Forelimb muscle (tissue), 1 donor: ENCODE results near the gene ZNF292. TPM values are rescaled to one million over a fixed set of nuclear protein-coding genes. Genes with fewer than 3 reads are reported as not detected.
"Not testable (repeated sequence)": the region's sequence is repeated elsewhere in the genome, so short reads cannot be mapped to it uniquely, and the experiment has no call there.

Experiments used
- DNase-seq: peaks from one replicate; pipeline ENCODE4 v3.0.0-alpha.2; 2013; ENCODE audit warnings: low read depth
- polyA plus RNA-seq: library from polyadenylated mRNA; unstranded; fragments of 120-200 nt; gene quantifications from one replicate; pipeline ENCODE4 v1.2.1, GENCODE V29; 2013; ENCODE audit not compliant: insufficient read length

ZNF292 gene
- polyA plus RNA-seq, 1 donor: 20.5 TPM

DNA sequence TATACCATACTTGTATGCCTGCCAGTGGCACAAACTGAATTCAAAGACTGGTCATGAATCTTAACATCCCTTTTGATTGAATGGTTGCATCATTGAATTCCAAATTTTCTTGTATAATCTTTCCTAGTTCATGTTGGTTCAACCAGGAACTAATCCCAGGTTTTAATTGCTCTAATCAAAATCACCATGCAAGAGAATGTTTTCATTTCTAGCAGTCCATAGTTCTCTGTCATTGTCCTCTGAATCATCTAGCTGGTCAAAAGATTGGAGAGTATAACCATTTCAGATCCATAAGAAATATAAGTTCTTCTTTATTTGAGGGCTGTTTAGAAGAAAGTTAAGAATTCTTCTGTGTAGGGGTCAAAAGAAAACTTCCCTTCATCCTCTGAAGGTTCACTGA lies 57.2 kb downstream of the ZNF292 start:
- no peak for DNase-seq

DNA sequence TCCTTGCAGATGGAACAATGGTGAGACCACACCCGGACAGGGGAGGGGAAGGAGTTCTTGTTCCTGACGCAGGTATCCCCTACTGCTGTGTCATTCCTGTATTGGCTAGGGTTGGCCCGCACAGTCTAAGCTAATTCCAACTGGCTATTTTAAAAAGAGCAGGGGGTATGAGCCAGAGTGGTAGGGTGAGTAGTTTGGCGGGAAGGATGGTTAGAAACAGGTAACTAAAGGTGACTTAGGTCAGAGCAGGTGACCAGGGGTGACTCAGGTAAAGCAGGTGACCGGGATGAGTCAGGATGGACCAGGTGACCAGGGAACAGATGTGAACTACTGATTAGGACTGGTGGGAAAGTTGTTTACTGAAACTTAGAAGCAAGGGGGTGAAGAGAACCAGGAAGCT lies 58.0 kb downstream of the ZNF292 start:
- DNase-seq: no peak

- no peak for DNase-seq
Observed at GRCh38 chr6:87214831-87215230, 59.5 kb downstream of the ZNF292 start.

DNA sequence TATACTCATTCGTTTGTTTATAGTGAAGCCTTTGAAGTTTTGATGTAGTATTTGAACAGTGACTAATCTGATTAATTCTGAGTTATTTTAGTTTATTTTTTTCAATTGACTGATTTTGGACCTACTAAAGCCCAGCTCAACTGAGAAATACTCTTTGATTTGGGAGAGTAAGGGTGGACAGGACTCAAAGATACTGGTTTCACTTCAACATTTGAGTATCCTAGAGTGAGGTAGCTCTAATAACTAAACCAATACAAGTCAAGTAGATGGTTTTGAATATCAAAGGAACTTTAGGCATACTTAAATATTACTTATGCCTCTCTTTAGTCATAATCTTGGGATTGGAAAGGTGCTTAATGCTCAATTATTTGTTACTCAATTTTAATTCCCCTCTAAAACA lies 65.6 kb downstream of the ZNF292 start:
- DNase-seq: no peak

- no peak for DNase-seq
Observed at GRCh38 chr6:87222676-87223075, 67.3 kb downstream of the ZNF292 start.

DNA sequence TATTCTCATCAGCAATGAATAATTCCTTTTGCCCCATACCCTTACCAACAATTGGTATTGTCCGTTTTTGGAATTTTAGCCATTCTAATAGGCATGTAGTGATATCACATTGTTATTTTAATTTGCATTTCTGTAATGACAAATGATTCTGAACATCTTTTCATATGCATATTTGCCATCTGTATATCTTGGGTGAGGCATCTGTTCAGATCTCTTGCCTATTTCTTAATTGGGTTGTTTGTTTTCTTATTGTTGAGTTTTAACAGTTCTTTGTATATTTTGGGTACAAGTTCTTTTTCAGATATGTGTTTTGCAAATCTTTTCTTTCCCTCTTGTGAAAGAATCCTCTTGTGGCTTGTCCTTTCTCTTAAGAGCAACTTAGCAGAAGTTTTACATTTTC lies 69.6 kb downstream of the ZNF292 start:
- DNase-seq: no peak

DNA sequence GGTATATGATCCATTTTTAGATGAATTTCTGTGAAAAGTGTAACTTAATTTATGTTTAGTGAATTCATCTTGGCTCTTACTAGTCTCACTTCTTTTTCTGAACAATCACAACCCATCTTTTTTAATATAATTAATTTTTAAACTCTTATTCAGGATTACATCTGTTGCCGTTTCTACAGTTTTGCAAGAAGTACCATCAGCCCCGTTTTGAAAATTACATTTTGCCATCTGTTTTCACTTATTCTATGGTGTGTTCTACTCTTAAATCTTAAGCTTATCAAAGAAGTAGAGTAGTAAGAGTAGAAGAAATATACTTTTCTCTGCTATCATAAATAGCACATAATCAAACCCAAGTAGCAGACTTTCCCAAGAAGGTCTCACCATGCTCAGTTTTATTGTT lies 70.1 kb downstream of the ZNF292 start:
- DNase-seq: no peak

- DNase-seq: no peak
Observed at GRCh38 chr6:87225937-87226336, 70.6 kb downstream of the ZNF292 start.

DNA sequence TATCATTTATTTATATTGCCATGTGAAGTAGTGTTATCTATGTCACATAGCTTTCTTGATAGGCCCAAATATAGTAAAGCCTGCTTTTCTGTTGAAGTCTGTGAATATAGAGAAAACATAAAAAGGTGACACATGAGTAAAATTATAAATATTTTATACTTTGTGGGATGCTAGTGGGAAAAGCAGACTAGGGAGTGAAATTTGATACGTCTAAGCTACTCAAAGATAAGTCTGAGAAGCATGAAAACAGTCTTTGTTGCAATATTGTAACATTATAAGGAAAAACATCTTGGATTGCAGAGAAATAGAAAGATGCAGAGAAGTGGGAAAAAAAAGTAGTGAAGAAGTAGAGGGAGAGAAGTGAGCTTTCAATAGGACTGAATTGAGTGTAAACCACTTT lies 75.4 kb downstream of the ZNF292 start:
- no peak for DNase-seq

- no peak for DNase-seq
Observed at GRCh38 chr6:87237804-87238203, 82.4 kb downstream of the ZNF292 start.

GRCh38 chr6:87239098-87239635 lies 83.8 kb downstream of the ZNF292 start:
- not testable (repeated sequence) for DNase-seq

GRCh38 chr6:87241304-87241703 lies 85.9 kb downstream of the ZNF292 start:
- no peak for DNase-seq

GRCh38 chr6:87242311-87242710 lies 86.9 kb downstream of the ZNF292 start:
- DNase-seq: no peak

GRCh38 chr6:87243812-87244211 lies 88.4 kb downstream of the ZNF292 start:
- DNase-seq: no peak

DNA sequence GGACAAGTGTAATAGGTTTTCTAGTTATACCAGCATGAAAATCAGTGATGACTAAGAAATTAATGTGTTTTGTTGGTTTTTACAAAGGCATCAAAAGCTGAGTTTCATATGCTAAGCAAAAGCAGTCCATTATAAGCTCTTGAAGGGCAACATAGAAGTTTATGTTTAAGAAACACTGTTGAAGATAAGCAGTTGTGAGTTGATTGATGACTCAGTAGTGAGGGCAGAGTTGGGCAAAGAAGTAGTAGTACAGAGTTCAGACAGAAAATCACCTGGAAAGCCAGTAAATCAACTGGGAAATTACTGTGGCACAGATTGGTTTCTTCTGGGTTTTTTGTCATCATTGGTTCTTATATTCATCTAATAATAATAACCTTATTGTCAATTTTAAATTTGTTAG lies 89.0 kb downstream of the ZNF292 start:
- DNase-seq: no peak

GRCh38 chr6:87250019-87250418 lies 94.7 kb downstream of the ZNF292 start:
- no peak for DNase-seq

DNA sequence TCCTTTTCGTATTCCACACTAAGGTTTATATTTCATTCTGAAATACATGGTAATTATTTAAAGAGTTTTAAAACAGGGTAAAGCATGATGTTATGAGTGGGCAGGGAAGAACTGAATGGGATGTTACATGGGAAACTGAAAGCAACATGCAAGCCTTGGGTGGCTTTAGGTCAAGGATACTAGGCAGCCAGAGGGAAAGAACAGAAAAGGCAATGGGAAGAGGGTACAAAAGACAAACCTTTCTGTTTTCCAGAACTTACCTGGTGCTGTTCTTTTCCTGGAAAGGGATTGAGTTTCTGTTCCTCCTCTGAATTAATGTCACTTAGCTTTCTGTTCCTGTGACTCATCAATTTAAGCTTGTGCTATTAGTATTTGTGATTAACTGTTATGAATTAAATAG lies 95.9 kb downstream of the ZNF292 start:
- DNase-seq: no peak

- no peak for DNase-seq
Observed at GRCh38 chr6:87251725-87252124, 96.4 kb downstream of the ZNF292 start.

GRCh38 chr6:87257046-87257445 lies 101.7 kb downstream of the ZNF292 start:
- DNase-seq: no peak

DNA sequence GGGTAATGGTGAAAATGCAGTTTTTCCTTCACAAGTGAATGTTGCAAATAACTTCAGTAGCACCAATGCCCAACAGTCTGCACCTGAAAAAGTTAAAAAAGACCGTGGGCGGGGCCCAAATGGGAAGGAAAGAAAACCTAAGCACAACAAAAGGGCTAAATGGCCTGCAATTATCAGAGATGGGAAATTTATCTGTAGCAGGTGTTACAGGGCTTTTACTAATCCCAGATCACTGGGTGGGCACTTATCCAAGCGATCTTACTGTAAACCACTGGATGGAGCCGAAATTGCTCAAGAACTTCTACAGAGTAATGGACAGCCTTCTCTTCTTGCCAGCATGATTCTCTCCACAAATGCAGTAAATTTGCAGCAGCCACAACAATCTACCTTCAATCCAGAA lies 102.2 kb downstream of the ZNF292 start:
- DNase-seq: no peak

GRCh38 chr6:87257975-87258374 lies 102.6 kb downstream of the ZNF292 start:
- no peak for DNase-seq

DNA sequence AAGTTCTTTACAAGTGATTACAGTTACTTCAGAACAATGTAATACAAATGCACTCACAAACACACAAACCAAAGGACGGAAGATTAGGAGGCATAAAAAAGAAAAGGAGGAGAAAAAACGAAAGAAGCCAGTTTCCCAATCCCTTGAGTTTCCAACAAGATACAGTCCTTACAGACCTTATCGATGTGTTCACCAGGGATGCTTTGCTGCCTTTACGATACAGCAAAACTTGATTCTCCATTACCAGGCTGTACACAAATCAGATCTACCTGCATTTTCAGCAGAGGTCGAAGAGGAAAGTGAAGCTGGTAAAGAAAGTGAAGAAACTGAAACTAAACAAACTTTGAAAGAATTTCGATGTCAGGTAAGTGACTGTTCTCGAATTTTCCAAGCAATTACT lies 104.4 kb downstream of the ZNF292 start:
- no peak for DNase-seq

- DNase-seq: no peak
Observed at GRCh38 chr6:87261534-87261933, 106.2 kb downstream of the ZNF292 start.

DNA sequence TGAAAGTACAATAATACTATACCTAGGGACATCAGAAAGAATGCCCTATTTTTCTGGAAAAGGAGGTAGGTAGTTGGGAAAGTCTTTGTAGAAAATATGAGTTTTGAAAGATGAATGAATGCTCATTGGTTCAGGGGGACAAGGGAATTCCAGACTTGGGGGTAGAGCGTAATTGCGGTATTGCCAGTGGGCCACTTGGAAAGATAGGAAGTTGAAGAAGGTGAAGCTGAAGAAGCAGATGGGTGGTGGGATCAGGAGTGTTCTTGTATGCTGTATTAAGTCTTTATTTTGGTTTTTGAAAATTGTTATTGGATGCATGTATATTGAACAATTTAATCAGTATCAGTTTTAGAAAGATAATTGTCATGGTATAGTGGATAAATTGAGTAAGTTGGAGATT lies 109.1 kb downstream of the ZNF292 start:
- no peak for DNase-seq
